ENCODE measurements around the gene ZFP2.

DNA sequence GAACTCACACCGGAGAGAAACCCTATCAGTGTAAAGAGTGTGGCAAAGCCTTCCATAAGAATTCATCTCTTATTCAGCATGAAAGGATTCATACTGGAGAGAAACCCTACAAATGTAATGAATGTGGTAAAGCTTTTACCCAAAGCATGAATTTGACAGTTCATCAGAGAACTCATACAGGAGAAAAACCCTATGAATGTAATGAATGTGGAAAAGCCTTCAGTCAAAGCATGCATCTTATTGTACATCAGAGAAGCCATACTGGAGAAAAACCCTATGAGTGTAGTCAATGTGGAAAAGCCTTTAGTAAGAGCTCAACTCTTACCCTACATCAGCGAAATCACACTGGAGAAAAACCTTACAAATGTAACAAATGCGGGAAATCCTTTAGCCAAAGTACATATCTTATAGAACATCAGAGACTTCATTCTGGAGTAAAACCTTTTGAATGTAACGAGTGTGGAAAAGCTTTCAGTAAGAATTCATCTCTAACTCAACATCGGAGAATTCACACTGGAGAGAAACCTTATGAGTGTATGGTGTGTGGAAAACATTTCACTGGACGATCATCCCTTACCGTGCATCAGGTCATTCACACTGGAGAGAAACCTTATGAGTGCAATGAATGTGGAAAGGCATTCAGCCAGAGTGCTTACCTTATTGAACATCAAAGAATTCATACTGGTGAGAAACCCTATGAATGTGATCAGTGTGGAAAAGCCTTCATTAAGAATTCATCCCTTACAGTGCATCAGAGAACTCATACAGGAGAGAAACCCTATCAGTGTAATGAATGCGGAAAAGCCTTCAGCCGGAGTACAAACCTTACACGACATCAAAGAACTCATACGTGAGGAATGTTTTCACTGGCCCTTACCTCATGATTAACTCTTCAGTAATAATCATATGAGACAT, 36.4 kb downstream of the ZFP2 start:
- TF ChIP-seq, protein P1, sequence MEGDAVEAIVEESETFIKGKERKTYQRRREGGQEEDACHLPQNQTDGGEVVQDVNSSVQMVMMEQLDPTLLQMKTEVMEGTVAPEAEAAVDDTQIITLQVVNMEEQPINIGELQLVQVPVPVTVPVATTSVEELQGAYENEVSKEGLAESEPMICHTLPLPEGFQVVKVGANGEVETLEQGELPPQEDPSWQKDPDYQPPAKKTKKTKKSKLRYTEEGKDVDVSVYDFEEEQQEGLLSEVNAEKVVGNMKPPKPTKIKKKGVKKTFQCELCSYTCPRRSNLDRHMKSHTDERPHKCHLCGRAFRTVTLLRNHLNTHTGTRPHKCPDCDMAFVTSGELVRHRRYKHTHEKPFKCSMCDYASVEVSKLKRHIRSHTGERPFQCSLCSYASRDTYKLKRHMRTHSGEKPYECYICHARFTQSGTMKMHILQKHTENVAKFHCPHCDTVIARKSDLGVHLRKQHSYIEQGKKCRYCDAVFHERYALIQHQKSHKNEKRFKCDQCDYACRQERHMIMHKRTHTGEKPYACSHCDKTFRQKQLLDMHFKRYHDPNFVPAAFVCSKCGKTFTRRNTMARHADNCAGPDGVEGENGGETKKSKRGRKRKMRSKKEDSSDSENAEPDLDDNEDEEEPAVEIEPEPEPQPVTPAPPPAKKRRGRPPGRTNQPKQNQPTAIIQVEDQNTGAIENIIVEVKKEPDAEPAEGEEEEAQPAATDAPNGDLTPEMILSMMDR (IDR thresholded peaks at IDR 0.05) = no peak
- TF ChIP-seq POLR2AphosphoS5 (IDR thresholded peaks at IDR 0.05) (no peak), EP300 (IDR thresholded peaks at IDR 0.05) (no peak)

Data from sigmoid colon (tissue), 4 donors.